Neural cell (in vitro differentiated cells): ENCODE results near the gene CTNNA2. TPM values are rescaled to one million over a fixed set of nuclear protein-coding genes. Genes with fewer than 3 reads are reported as not detected.

Source experiments
- H2AFZ ChIP-seq: fragments of 200-600, 300-800 bp; sonication (generic), shearing (Covaris generic); 2 replicates; pipeline ENCODE4 v1.6.0; 2014; ENCODE audit warnings: low read depth, mild to moderate bottlenecking, antibody characterized with exemption, low read length, moderate library complexity
- H3F3A ChIP-seq: fragments of 200-600 bp; shearing (Covaris generic); 2 replicates; pipeline ENCODE4 v1.6.1; 2016; ENCODE audit warnings: mild to moderate bottlenecking, moderate library complexity, mixed read lengths, antibody characterized with exemption, low read length; ENCODE audit not compliant: insufficient read depth, poor library complexity, severe bottlenecking
- H3K27ac ChIP-seq: fragments of 200-600, 300-800 bp; sonication (generic), shearing (Covaris generic); 2 replicates; pipeline ENCODE4 v1.5.1; 2014; ENCODE audit warnings: mild to moderate bottlenecking, low read length, moderate library complexity
- H3K27me3 ChIP-seq: fragments of 300-800, 200-600 bp; sonication (generic), shearing (Covaris generic); 2 replicates; pipeline ENCODE4 v1.6.0; 2014; ENCODE audit warnings: mild to moderate bottlenecking, low read depth, low read length, moderate library complexity; ENCODE audit not compliant: insufficient read depth
- H3K36me3 ChIP-seq: fragments of 300-800, 200-600 bp; sonication (generic), shearing (Covaris generic); 2 replicates; pipeline ENCODE4 v1.5.1; 2014; ENCODE audit warnings: mild to moderate bottlenecking, antibody characterized with exemption, low read length, moderate library complexity; ENCODE audit not compliant: insufficient read depth
- H3K4me2 ChIP-seq: fragments of 300-800, 200-600 bp; sonication (generic), shearing (Covaris generic); 2 replicates; pipeline ENCODE4 v1.6.0; 2014; ENCODE audit warnings: mild to moderate bottlenecking, low read length
- H3K4me3 ChIP-seq: fragments of 300-800, 200-600 bp; sonication (generic), shearing (Covaris generic); 2 replicates; pipeline ENCODE4 v1.5.1; 2014; ENCODE audit warnings: mild to moderate bottlenecking, low read length, moderate library complexity
- H3K79me2 ChIP-seq: fragments of 200-600 bp; shearing (Covaris generic); replicated peaks from 2 replicates; pipeline ENCODE4 v1.6.0; 2014; ENCODE audit warnings: mild to moderate bottlenecking, low read length, moderate library complexity; ENCODE audit not compliant: insufficient read depth
- H3K9ac ChIP-seq: fragments of 300-800, 200-600 bp; sonication (generic), shearing (Covaris generic); 2 replicates; pipeline ENCODE4 v1.6.1; 2016; ENCODE audit warnings: mild to moderate bottlenecking, low read length, mixed read lengths
- H3K9me2 ChIP-seq: fragments of 200-600 bp; shearing (Covaris generic); 2 replicates; pipeline ENCODE4 v1.6.1; 2016; ENCODE audit warnings: mild to moderate bottlenecking, low read length, mixed read lengths; ENCODE audit not compliant: insufficient read depth
- H3K9me3 ChIP-seq: fragments of 200-600, 300-800 bp; sonication (generic), shearing (Covaris generic); 2 replicates; pipeline ENCODE4 v1.6.1; 2016; ENCODE audit warnings: mild to moderate bottlenecking, mixed run types, low read length, moderate library complexity, mixed read lengths
- H4K20me1 ChIP-seq: fragments of 200-600 bp; shearing (Covaris generic); 2 replicates; pipeline ENCODE4 v1.6.1; 2016; ENCODE audit warnings: mild to moderate bottlenecking, mixed run types; ENCODE audit not compliant: insufficient read depth
- CTCF ChIP-seq: fragments of 450-650 bp; IDR thresholded peaks from 2 replicates; pipeline ENCODE4 v1.5.1; 2014; ENCODE audit warnings: antibody characterized with exemption, mild to moderate bottlenecking, moderate library complexity; ENCODE audit not compliant: poor library complexity, severe bottlenecking
- EP300 ChIP-seq: fragments of 450-650 bp; conservative IDR thresholded peaks from 2 replicates; pipeline ENCODE4 v1.6.1; 2014; ENCODE audit warnings: antibody characterized with exemption, mild to moderate bottlenecking, moderate library complexity; ENCODE audit not compliant: poor library complexity, severe bottlenecking
- EZH2 ChIP-seq: fragments of 200-600, 300-800 bp; shearing (Covaris generic), sonication (generic); IDR thresholded peaks from 2 replicates; pipeline ENCODE4 v1.6.1; 2014; ENCODE audit warnings: antibody characterized with exemption, low read length, borderline replicate concordance, mild to moderate bottlenecking; ENCODE audit not compliant: insufficient read depth, poor library complexity, severe bottlenecking
- MXI1 ChIP-seq: fragments of 450-650 bp; conservative IDR thresholded peaks from 2 replicates; pipeline ENCODE4 v1.6.1; 2014; ENCODE audit warnings: antibody characterized with exemption, mild to moderate bottlenecking; ENCODE audit not compliant: poor library complexity, severe bottlenecking
- POLR2AphosphoS5 ChIP-seq: IDR thresholded peaks from 2 replicates; pipeline ENCODE4 v1.6.1; 2012
- RAD21 ChIP-seq: fragments of 450-650 bp; conservative IDR thresholded peaks from 2 replicates; pipeline ENCODE4 v1.6.1; 2014; ENCODE audit warnings: antibody characterized with exemption, mild to moderate bottlenecking, moderate library complexity
- REST ChIP-seq: IDR thresholded peaks from 2 replicates; pipeline ENCODE4 v1.6.1; 2012; ENCODE audit warnings: borderline replicate concordance
- SMC3 ChIP-seq: fragments of 450-650 bp; conservative IDR thresholded peaks from 2 replicates; pipeline ENCODE4 v1.6.1; 2014; ENCODE audit warnings: antibody characterized with exemption, mild to moderate bottlenecking, moderate library complexity; ENCODE audit not compliant: poor library complexity
- TAF1 ChIP-seq: IDR thresholded peaks from 2 replicates; pipeline ENCODE4 v1.6.1; 2012; ENCODE audit warnings: low read depth
- polyA plus RNA-seq: library from polyadenylated mRNA; depleted of rRNA; stranded (reverse); fragments of >200 nt; gene quantifications from 2 replicates; pipeline ENCODE4 v1.2.3, GENCODE V29; 2014

The CTNNA2 gene
- polyA plus RNA-seq, 1 donor from 2014 or later: 194 TPM

GRCh38 chr2:80120866-80121265 is 608.0 kb downstream of the CTNNA2 start:
- no peaks in the 10 kb centered on the region for H3F3A ChIP-seq
- no peak overlapping the region for H3K4me3 ChIP-seq
- H3K4me2 ChIP-seq: no peak overlapping the region
- H3K36me3 ChIP-seq: no peaks in the 10 kb centered on the region
- H3K9me3 ChIP-seq: no peaks in the 10 kb centered on the region
- no peak overlapping the region for H3K27ac ChIP-seq
- no peaks in the 10 kb centered on the region for H4K20me1 ChIP-seq
- H3K27me3 ChIP-seq: no peaks in the 10 kb centered on the region
- H3K9me2 ChIP-seq: no peaks in the 10 kb centered on the region
- no peaks in the 10 kb centered on the region for H3K79me2 ChIP-seq
- H3K9ac ChIP-seq: no peak overlapping the region
- no peak overlapping the region for H2AFZ ChIP-seq
- TF ChIP-seq EP300 (no peak), POLR2AphosphoS5 (no peak)

GRCh38 chr2:80122675-80123074 is 609.8 kb downstream of the CTNNA2 start:
- Histone ChIP-seq H3K9ac (no peak overlapping the region), H3K4me3 (no peak overlapping the region), H3K36me3 (no peaks in the 10 kb centered on the region), H3K27ac (no peak overlapping the region), H3K4me2 (no peak overlapping the region), H2AFZ (no peak overlapping the region), H3K79me2 (no peaks in the 10 kb centered on the region), H3K9me3 (no peaks in the 10 kb centered on the region), H4K20me1 (no peaks in the 10 kb centered on the region), H3F3A (no peaks in the 10 kb centered on the region), H3K9me2 (no peaks in the 10 kb centered on the region), H3K27me3 (no peaks in the 10 kb centered on the region)
- TF ChIP-seq TAF1 (no peak), MXI1 (no peak), EP300 (no peak), SMC3 (no peak), REST (no peak), CTCF (no peak), RAD21 (no peak)

- Histone ChIP-seq H3K36me3 (no peaks in the 10 kb centered on the region), H3K4me3 (no peak overlapping the region), H3K27ac (no peak overlapping the region), H3K9me3 (no peaks in the 10 kb centered on the region), H3K79me2 (no peaks in the 10 kb centered on the region), H2AFZ (no peak overlapping the region), H3K27me3 (no peaks in the 10 kb centered on the region), H3K4me2 (no peak overlapping the region), H3K9ac (no peak overlapping the region), H4K20me1 (no peaks in the 10 kb centered on the region), H3F3A (no peaks in the 10 kb centered on the region), H3K9me2 (no peaks in the 10 kb centered on the region)
- no peak for TF ChIP-seq EP300
- no peak for TF ChIP-seq TAF1
- TF ChIP-seq POLR2AphosphoS5: no peak
- TF ChIP-seq EZH2: no peak
- no peak for TF ChIP-seq RAD21
Observed at GRCh38 chr2:80126596-80127189, 613.8 kb downstream of the CTNNA2 start.
